ENCODE measurements around the gene SLC6A9. TPM values are rescaled to one million over a fixed set of nuclear protein-coding genes. Genes with fewer than 3 reads are reported as not detected.
A peak's percentile ranks its signal among the peaks of the same experiment; 100 is the strongest.

Gene SLC6A9
- total RNA-seq, 1 donor from 2014 or later: 51.6 TPM

DNA sequence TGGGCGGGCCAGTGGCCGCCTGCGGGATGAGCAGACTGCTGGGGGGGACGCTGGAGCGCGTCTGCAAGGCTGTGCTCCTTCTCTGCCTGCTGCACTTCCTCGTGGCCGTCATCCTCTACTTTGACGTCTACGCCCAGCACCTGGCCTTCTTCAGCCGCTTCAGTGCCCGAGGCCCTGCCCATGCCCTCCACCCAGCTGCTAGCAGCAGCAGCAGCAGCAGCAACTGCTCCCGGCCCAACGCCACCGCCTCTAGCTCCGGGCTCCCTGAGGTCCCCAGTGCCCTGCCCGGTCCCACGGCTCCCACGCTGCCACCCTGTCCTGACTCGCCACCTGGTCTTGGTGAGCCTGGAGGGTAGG, 50.1 kb downstream of the SLC6A9 start:
- Mint-ChIP-seq H3K9me3 (ENCODE audit: unreplicated experiment) (no peaks in the 10 kb centered on the region), H3K36me3 (ENCODE audit: unreplicated experiment) (peaks cover 17% of the 10 kb centered on the region), H3K4me3 (ENCODE audit: unreplicated experiment) (no peak overlapping the region), H3K27me3 (ENCODE audit: unreplicated experiment) (no peaks in the 10 kb centered on the region), H3K27ac (ENCODE audit: unreplicated experiment) (no peak overlapping the region), H3K4me1 (ENCODE audit: unreplicated experiment) (peaks cover 46% of the 10 kb centered on the region)
- DNase-seq (ENCODE audit: extremely low spot score, unreplicated experiment): no peak
- TF ChIP-seq, protein P1, sequence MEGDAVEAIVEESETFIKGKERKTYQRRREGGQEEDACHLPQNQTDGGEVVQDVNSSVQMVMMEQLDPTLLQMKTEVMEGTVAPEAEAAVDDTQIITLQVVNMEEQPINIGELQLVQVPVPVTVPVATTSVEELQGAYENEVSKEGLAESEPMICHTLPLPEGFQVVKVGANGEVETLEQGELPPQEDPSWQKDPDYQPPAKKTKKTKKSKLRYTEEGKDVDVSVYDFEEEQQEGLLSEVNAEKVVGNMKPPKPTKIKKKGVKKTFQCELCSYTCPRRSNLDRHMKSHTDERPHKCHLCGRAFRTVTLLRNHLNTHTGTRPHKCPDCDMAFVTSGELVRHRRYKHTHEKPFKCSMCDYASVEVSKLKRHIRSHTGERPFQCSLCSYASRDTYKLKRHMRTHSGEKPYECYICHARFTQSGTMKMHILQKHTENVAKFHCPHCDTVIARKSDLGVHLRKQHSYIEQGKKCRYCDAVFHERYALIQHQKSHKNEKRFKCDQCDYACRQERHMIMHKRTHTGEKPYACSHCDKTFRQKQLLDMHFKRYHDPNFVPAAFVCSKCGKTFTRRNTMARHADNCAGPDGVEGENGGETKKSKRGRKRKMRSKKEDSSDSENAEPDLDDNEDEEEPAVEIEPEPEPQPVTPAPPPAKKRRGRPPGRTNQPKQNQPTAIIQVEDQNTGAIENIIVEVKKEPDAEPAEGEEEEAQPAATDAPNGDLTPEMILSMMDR (IDR thresholded peaks at IDR 0.05): no peak

DNA sequence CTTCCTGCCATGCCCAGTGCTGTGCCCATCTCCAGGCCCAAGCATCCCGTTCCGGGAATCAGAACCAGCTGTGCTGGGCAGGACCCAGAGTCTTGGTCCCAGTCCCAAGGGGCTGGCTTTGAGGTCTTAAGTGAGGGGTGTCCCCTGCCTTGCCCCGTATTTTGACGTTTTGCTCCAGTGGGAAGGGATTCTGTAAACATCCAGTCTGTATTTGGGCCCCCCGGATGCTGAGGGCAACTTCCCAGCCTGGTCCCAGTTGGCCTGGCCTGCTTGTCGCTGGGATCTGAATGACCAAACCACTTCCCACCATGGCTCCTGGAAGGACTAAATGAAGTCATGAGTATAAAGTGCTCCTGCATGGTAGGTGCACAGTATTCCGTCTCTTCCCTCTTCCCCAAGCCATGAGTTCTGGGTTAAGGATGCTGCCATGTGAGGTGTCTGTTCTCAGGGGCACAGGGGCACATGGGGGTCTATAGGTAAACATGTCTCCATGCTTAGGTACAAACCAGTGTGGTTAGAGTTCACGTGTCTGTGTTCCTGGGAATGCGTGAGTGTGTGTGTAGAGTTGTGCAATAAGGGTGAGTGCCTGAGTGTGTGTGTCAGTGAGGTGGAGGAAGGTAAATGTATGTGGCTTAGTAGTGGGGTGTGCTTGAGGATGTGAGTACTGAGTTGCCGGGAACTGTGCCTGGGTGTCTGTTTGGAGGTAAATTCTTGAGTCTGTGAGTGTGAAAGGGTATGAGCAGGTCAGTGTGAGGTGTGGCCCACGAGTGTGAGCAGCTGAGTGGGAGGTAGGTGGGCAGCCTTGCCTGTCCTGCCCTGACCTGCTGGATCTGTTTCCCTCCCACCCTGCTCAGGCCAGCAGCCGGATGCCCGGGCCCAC, 50.8 kb downstream of the SLC6A9 start:
- Mint-ChIP-seq H3K4me1 (ENCODE audit: unreplicated experiment) (peaks cover 51% of the 10 kb centered on the region), H3K9me3 (ENCODE audit: unreplicated experiment) (no peaks in the 10 kb centered on the region), H3K27ac (ENCODE audit: unreplicated experiment) (peak overlapping the region; percentile 81), H3K4me3 (ENCODE audit: unreplicated experiment) (peak overlapping the region; percentile 83), H3K36me3 (ENCODE audit: unreplicated experiment) (peaks cover 17% of the 10 kb centered on the region), H3K27me3 (ENCODE audit: unreplicated experiment) (no peaks in the 10 kb centered on the region)
- TF ChIP-seq, protein P1 (IDR thresholded peaks at IDR 0.05): no peak
- no peak for DNase-seq (ENCODE audit: extremely low spot score, unreplicated experiment)

DNA sequence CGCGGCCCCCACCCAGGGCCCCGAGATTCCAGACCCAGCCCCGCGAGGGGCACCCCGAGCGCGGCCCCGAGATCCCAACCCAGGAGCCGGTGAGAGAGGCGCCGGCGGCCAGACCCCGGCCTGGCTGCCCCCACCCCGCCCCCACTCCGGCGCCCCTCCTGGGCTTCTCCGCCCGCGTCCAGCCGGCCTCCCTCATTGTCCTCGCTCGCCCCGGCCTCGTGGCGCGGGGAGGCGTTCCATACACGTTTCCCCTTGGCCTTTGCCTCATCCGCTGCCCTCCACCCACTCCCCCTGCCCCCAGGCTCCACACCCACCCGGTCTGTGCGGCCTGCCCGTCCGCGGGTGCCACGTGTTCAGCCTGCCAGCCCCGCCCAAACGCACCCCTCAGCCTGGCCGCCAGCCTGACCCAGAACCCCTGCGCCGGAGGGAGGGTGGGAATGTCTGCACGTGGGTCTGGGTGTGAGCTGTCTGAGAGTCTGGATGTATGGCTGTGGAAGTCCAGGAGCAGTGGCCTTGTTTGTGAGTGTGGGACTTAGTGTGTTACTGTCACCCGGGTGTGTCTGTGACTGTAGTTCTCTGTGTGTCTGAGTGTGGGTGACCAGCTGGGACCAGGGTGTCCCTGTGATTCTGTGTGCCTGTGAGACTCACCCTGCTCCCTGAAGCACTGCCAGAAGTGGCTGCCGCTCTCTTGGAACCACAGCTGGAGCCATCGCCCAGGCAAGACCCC, 51.6 kb downstream of the SLC6A9 start:
- TF ChIP-seq, protein P1 (IDR thresholded peaks at IDR 0.05): no peak
- Mint-ChIP-seq H3K4me3 (ENCODE audit: unreplicated experiment) (peak overlapping the region; percentile 83), H3K36me3 (ENCODE audit: unreplicated experiment) (peaks cover 16% of the 10 kb centered on the region), H3K4me1 (ENCODE audit: unreplicated experiment) (peaks cover 51% of the 10 kb centered on the region), H3K9me3 (ENCODE audit: unreplicated experiment) (no peaks in the 10 kb centered on the region), H3K27ac (ENCODE audit: unreplicated experiment) (peak overlapping the region; percentile 81), H3K27me3 (ENCODE audit: unreplicated experiment) (no peaks in the 10 kb centered on the region)
- no peak for DNase-seq (ENCODE audit: extremely low spot score, unreplicated experiment)

DNA sequence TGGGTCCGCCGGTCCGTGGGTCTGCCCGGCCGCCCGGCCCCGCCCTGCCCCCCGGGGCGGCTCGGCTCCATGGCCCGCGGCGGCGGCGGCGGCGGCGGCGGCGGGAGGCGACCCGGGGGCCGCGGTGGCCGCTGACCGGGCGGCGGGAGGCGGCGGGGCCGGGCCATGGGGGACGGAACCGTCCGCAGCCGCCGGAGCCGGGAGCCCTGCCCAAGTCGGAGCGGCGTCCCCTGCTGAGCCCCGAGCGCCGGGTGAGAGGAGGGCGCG, 52.1 kb downstream of the SLC6A9 start:
- DNase-seq (ENCODE audit: extremely low spot score, unreplicated experiment): no peak
- H3K4me1 Mint-ChIP-seq (ENCODE audit: unreplicated experiment): peaks cover 52% of the 10 kb centered on the region
- H3K4me3 Mint-ChIP-seq (ENCODE audit: unreplicated experiment): no peak overlapping the region
- TF ChIP-seq, protein P1 (IDR thresholded peaks at IDR 0.05): no peak
- H3K36me3 Mint-ChIP-seq (ENCODE audit: unreplicated experiment): peaks cover 16% of the 10 kb centered on the region
- H3K27ac Mint-ChIP-seq (ENCODE audit: unreplicated experiment): no peak overlapping the region
- no peaks in the 10 kb centered on the region for H3K9me3 Mint-ChIP-seq (ENCODE audit: unreplicated experiment)
- H3K27me3 Mint-ChIP-seq (ENCODE audit: unreplicated experiment): no peaks in the 10 kb centered on the region

DNA sequence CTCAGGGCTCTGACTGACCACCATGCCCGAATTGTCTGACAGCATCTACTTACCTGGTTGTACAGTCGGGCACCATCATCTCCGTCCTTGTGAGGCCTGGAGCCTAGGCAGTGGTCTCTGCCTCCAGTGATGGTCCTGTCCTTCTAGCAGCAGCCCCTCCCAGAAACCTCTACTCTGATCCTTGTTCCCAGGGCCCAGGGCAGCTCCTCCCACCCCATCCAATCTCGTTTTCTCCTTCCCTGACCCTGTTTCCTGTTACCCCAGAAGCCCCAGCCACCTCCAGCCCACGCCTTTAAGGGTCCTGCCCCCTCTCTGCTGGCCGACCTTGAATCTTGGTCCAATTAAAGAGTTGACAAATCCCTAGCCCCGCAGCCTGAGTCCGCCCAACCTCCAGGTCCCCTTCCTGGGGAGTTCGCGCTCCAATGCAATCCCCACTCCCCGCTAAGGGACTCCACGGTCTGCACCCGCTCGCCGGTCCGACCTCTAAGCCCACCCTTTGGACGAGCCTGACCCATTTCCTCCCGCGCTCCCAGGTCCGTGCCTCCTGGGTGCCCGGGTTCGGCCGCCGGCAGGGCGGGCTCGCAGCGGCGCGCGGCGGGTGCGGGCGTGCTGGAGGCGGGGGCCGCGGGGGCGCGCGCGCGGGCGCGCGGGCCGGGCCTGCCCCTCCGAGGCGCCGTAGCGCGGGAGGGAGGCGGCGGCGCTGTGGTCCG, 52.6 kb downstream of the SLC6A9 start, which contains the start of gene B4GALT2:
TSS of gene B4GALT2 (plus strand) at position 660 of the 710 bp plus-strand sequence. CDS start 1,951 bp downstream, outside the sequence.
- H3K4me3 Mint-ChIP-seq (ENCODE audit: unreplicated experiment): peak within 1 kb of the TSS; percentile 83
- H3K27ac Mint-ChIP-seq (ENCODE audit: unreplicated experiment): peak within 1 kb of the TSS; percentile 82
- H3K4me1 Mint-ChIP-seq (ENCODE audit: unreplicated experiment): peaks cover 57% of the 10 kb centered on the region

More for the DNA sequence above, 52.6 kb downstream of the SLC6A9 start, which contains the start of gene B4GALT2:
- Mint-ChIP-seq H3K27me3 (ENCODE audit: unreplicated experiment) (no peaks in the 10 kb centered on the region), H3K36me3 (ENCODE audit: unreplicated experiment) (peaks cover 16% of the 10 kb centered on the region), H3K9me3 (ENCODE audit: unreplicated experiment) (no peaks in the 10 kb centered on the region)
- TF ChIP-seq, protein P1 (IDR thresholded peaks at IDR 0.05): no peak
- no peak for DNase-seq (ENCODE audit: extremely low spot score, unreplicated experiment)

Data from osteocyte (in vitro differentiated cells).